Right lobe of liver (tissue), 4 donors: Measurements from ENCODE around the gene TSHR.

Source experiments
- CTCF ChIP-seq, 4 donors: fragments of 200-600 bp in 3 of 4; fragments of 450-650 bp in 1 of 4; IDR thresholded peaks; one replicate each; pipeline versions ENCODE4 v1.5.1 to v1.8.0; 2016 to 2022; ENCODE audit warnings: antibody characterized with exemption in 4 of 4, mild to moderate bottlenecking in 2 of 4
- POLR2A ChIP-seq: fragments of 450-650 bp; IDR thresholded peaks from one replicate; pipeline ENCODE4 v1.6.1; 2017; ENCODE audit warnings: antibody characterized with exemption, mild to moderate bottlenecking
- donor health status: DM: no; HTN: no; CAD: no.
- donor health status: DM: no; HTN: no; CAD: no.
- donor health status: DM: no; HTN: yes; CAD: no.

GRCh38 chr14:81105961-81106360, 150.5 kb downstream of the TSHR start:
- TF ChIP-seq CTCF (IDR thresholded peaks at IDR 0.05) (no peak), POLR2A (no peak)
